PC-9 (cell line): ENCODE data around the gene TRIM56.

Experiments
- CTCF ChIP-seq: fragments of 200-600 bp; sonication (generic); conservative IDR thresholded peaks from 2 replicates; pipeline ENCODE4 v1.6.1; 2017; ENCODE audit warnings: mixed run types, antibody characterized with exemption, mild to moderate bottlenecking, moderate library complexity
- EZH2 ChIP-seq: fragments of 200-600 bp; sonication (generic); IDR thresholded peaks from 2 replicates; pipeline ENCODE4 v1.8.0; 2017; ENCODE audit warnings: antibody characterized with exemption, low read depth

GRCh38 chr7:101088069-101088425, 2.8 kb downstream of the TRIM56 start:
- TF ChIP-seq CTCF = no peak
- no peak for TF ChIP-seq EZH2
